SH-SY5Y (cell line): ENCODE results near the gene RPL27A.

ENCODE experiments used
- GATA2 ChIP-seq: IDR thresholded peaks from 2 replicates; pipeline ENCODE4 v1.6.1; 2011; ENCODE audit warnings: mild to moderate bottlenecking, low read depth, low read length
- GATA3 ChIP-seq: IDR thresholded peaks from 2 replicates; pipeline ENCODE4 v1.6.1; 2011; ENCODE audit warnings: low read depth, mild to moderate bottlenecking, low read length, moderate library complexity

DNA sequence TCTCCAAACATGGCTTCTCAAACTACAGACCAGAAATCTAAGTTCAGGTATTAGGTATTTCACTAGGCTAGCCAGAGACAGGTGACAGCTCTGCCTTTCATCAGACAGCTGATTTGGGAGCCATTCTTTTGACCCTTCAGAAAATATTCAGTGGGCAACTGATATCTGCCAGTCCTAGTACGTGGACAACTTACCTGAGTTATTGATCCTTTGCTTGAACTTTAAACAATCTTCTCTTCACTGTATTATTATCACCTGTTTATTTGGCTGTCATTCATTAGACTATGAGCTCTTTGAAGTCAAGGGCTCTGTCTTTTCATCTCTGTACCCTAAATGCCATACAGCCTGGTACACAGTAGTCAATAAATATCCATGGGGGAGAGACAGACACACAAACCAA is 17.4 kb upstream of the RPL27A start:
- no peak for TF ChIP-seq GATA2
- no peak for TF ChIP-seq GATA3
